Activated T-helper 9 cell treated with anti-CD3 and anti-CD28 coated beads, Interleukin-2, amount 50 U/mL, for 16 hours (primary cell): ENCODE measurements around the gene NCAM1.

Experiments used
- DNase-seq: peaks from one replicate; pipeline ENCODE4 v3.0.0-alpha.2; 2020; ENCODE audit warnings: low read depth

NCAM1 gene

DNA sequence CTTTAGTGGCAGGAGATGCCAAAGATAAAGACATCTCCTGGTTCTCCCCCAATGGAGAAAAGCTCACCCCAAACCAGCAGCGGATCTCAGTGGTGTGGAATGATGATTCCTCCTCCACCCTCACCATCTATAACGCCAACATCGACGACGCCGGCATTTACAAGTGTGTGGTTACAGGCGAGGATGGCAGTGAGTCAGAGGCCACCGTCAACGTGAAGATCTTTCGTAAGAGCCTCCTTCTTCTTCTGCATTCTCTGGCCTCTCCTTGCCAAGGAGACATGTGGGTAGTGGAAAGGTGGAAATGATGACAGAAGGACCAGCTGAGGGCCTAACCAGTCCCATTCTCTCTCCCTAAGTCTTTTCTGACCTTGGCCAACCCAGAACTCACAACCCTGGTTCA lies 243.1 kb downstream of the NCAM1 start:
- no peak for DNase-seq

DNA sequence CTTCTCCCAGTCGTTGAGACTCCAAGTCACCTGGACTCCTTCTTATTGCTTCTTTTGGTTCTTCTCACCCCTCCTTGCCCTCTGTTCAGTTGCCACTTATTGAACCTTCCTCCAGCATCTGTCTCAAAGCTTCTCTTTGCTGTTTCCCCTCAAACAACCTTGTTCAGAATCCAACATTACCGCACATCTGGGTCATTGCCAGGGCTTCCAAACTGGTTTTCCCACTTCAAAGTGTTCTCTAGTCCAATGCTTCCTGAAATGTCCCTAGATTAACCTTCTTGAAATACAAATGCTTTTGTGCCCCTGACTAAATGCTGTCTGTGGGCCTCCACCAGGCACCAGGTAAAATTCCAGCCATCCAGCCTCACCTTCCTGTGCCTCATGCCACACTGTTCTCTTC lies 252.3 kb downstream of the NCAM1 start:
- no peak for DNase-seq

DNA sequence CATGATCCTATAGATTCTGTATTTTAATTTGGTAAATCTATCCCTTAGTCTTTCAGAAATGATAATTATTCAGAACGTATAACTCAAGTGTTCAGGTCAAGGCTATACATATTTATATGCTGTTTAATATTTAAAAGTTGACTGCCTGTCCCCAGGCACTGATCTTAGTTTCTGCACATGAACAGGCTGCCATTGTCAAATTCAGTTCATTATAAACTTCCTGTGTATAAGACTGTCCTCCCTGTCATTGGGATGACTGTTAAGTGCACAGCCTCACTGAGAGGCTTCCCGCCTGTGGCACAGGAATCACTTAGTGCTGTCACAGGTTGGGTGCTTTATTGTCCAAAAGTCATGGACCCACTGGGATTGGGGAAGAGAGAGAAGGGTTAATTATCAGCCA lies 261.0 kb downstream of the NCAM1 start:
- DNase-seq, result no peak

DNA sequence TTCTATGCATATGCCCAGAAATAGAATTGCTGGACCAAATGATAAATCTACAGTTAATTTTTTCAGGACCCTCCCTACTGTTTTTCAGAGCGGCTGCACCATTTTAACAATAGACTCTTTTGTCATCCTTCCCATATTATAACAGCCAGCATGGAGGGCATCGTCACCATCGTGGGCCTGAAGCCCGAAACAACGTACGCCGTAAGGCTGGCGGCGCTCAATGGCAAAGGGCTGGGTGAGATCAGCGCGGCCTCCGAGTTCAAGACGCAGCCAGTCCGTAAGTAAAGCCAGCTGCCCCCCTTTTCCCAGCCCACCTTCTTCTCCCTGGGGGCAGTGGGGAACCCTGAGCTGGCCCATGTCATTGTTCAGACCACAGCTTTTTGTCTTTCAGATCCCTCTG lies 273.7 kb downstream of the NCAM1 start:
- DNase-seq, result no peak

DNA sequence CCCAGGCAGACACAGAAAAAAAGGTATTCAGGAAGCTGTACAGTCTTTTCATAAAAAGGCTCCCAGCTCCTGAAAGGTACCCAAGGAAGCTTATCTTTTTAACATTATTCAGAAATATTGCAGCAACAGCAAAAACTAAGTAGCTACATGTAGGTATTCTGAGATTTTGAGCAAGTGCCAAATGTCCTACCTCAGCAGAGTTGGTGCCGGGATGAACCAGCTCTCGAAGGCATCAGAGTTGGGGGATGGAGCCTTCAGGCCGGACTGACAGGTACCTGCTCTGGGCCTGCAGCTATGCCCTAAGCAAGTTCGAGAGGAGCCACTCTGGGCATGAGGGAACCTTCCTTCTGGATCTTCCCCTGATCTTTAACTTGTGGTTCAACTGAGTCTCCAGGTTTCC lies 276.0 kb downstream of the NCAM1 start:
- DNase-seq, result no peak

DNA sequence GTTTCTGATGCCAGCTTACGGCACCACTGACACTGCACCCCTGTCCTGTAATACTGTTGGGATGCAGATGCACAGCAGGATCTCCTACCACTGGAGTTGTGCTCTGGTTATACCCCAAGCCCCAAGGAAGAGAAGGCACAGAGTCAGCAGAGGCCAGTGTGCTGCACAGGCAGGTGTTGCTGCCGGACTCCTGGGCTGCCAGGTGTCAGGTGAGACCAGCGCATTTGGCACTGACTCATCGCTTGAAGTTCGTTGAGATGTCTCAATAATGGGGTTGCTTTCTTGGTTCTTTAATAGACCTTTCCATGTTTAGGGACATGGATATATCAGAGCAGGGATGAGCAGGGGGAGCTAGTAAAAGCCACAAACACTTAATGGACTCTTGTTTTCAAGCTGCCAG lies 277.5 kb downstream of the NCAM1 start:
- no peak for DNase-seq

DNA sequence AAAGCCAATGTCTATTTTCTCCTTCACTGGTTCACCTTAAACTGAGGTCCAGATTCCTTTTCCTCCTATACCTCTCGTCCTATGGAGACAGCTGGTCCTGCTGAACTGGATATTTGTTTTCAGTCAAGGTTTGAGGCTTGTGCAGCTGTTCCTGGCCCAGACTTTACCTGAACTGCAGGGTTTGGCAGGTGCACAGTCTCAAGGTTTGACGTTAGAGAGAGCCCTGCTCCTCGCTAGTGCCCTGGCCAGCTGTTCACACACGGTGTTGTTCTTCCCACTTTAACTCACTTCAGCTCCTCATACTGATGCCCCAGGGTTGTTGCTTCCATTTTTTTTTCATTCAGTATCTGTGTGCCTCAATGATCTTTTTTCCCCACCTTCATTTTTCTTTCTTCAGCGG lies 279.2 kb downstream of the NCAM1 start:
- DNase-seq, result no peak

DNA sequence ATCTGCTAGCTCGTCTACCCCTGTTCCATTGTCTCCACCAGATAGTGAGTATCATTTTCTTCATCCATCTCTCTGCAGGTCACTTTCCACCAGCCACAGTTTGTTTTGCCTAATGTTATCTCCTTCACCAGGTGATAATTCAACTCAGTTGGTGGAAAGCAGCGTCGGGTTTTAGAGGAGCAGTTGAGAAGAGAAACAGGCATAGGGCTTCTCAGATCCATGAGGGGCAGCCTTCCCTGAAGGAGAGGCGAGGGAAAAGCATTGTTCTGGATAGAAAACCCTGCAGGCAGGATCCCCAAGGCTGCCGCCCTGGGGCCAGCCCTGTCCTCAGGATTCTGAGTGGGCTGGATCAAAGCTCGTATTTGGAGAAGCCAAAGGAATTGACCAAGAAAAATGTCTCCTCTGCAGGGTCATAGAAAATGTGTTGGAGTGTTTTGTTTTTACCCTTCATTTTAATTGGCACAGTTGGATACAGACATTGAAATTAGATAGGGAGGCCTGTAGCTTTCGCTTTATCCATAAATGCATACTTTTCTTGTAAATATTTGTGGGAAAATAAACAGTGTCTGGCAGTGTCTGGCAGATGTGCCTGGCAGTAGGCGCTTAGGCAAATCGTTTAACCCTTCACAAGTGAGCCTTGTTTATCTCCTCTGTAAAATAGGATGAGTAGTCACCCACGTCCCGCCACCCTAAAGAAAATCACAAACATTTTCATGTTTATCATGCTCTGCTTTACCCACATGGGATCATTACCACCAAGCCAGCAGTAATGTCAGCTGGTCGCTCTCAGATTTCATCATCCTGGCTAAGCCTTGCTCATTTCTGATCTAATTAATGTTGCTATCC lies 279.8 kb downstream of the NCAM1 start:
- no peak for DNase-seq

DNA sequence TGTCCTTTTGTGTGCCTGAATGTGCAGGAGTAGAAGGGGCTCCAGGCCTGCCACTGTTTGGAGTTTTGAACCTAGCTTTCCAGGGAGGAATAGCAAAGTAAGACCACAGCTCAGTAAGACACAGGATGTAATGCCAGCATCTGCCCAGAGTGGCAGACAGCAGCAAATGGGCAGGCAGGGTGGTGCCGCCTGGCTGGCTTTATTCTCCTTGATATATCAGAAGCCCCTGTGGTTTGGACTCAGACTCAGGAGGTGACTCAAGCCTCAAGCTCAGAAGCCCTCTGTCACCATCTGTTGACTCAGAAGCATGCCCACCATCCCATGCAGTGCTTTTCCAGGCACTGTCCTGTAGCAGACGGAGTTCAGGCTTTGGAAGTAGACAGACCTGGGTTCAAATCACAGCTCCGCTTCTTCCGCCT lies 280.4 kb downstream of the NCAM1 start:
- no peak for DNase-seq

DNA sequence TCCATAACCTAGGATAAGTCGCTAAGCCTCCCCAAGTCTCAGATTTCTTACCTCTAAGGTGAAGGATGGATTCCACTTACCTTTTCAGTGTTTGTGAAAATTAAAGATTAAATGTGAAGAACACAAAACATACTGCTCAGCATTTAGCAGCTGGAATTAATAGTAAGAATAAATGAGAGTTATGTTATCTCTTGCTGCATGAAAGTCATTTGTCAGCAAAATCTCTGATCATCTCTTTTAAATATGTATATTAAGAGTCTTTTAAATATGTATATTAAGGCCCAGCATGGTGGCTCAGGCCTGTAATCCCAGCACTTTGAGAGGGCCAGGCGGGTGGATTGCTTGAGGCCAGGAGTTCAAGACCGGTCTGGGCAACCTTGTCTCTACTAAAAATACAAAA lies 280.8 kb downstream of the NCAM1 start:
- no peak for DNase-seq

DNA sequence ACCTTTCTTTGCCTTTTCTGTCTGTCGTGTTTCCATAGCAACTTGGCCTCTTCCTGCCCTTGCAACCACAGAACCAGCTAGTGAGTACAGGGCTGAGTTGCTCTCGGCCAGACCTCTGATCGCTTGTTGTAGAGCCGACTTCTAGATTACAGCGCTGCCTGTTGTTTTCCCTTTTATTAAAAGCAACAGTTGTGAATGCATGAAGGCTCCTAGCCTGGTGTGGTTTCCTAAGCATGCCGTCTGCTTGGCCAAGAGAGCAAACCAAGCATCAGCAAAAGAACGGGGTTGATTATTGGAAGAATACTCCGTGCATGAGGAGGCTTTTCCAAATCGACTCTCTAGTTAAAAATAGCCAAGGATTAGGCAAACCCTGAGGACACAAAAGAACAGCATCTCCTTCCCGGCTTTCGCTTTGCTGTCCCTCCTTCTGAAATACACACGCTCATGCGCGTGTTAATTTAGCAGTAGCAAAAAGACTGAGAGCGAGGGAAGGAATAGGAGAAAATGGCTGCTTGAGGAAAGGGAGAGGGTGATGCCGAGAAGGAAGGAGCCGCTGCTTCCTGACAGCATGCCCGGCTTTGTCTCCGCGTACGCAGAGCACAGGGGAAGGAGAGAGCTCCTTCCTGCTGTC lies 281.7 kb downstream of the NCAM1 start:
- DNase-seq, result no peak

DNA sequence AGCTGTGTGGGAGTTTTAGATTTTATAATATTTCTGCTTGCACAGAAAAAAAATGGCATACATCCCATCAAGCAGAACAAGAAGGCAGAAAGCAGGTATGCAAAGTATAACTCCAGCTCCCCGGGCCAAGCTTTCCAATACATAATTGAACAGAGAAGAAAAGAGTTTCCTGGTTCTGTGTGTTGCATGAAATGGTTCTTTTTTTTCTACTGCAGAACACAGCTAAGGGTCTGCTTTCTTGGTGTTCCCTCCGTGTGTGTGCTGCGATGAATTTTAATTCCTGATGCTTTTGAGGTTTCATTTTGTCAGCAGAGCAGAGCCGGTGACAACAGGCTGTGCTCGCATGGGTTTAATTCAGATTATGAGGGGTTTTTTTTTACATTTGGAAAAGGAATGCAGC lies 282.5 kb downstream of the NCAM1 start:
- no peak for DNase-seq

DNA sequence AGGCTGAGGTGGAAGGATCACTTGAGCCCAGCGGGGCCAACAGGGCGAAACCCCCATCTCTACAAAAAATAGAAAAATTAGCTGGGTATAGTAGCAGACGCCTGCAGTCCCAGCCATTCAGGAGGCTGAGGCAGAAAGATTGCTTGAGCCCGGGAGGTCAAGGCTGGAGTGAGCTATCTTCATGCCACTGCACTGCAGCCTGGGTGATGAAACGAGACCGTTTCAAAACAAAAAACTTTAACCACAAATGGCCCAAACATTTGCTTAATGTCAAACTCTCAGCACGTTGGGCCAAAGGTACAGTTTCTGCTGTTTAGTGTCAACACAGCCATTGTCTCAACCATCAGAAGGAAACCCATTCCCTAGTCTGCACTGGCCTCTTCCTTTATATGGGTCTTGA lies 284.0 kb downstream of the NCAM1 start:
- DNase-seq, result no peak

DNA sequence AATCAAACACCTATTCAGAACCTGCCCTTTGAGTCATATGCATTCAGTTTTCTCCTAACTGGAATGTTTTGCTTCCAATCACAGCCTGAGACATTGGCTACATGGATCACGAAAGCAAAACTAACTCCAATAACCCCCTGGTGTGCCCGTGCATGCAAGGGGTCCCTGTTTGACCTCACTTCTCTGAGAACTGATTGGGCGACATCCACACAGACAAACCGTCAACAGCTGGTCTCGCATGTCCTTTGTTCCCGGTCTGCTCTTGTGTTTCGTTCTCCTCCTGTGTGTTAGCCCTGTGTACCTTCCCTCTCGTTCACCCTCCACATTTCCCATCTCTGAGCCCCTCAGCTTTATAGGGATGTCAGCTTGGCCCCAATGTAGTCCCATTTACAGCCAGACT lies 286.0 kb downstream of the NCAM1 start:
- no peak for DNase-seq

DNA sequence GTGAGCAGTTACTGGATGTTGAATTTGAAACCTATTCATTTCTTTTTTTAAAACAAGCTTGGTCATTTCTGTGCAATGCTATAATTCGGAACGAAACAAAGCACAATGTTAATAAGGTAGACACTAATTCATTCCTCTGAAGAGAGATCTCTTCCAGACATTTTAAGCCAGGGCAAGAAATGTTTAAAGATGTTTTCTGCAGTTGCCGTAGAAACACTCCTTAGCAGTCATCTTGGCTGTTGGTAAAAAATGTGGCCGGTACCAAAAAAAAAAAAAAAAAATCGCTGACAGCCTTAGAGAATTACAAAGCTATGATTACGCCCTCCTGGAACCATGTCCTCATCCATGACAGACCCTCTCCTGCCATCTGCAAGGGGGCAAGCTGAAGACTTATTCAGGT lies 286.7 kb downstream of the NCAM1 start:
- DNase-seq, result no peak

DNA sequence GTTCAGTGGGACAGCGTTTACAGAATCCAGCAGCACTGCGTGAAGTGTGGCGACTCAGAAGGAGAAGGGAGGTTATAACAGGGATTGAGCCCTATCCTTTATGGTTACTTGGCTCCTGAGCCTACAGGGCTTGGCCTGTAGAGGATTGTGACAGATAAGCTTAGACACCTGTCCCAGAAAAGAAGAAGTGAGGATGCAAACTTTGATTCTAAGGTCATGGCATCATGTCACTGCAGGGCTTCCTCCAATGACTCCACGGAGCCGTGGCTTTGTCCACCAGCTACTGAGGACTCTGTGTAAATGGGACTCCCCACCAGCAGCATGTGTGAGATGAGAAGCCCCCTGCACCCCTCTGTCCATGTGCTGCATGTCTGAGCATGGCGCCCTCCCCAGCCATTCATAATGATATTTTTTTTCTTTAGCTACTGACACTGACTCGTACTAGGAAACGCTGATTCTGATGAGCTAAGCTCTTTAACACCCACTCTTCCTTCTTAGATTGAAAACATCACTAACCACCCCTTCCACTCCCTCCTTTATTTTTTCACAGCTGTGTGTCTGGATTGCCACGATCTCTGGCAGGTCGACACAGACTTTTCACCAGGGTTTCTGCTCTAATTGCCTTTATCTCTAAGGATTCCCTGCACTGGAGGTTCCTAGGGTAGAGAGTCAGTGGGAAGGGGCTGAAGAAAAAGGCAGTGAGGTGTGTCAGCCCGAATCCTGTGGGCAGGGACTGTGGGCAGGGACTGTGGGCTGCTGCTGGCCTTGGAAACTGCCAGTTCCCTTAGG lies 287.7 kb downstream of the NCAM1 start:
- no peak for DNase-seq

DNA sequence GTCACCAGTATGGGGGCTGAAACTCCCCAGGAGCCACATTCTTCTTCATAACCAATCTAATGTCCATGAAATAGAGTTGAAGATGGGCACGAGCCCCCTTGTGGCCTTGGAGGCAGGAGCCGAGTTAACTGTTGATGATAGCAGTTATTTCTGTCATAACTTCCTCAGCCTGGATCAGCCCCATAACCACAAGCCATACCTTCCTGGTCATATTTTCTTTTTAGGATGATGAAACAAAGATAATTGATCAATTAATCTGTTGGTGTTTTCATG lies 288.2 kb downstream of the NCAM1 start:
- no peak for DNase-seq

DNA sequence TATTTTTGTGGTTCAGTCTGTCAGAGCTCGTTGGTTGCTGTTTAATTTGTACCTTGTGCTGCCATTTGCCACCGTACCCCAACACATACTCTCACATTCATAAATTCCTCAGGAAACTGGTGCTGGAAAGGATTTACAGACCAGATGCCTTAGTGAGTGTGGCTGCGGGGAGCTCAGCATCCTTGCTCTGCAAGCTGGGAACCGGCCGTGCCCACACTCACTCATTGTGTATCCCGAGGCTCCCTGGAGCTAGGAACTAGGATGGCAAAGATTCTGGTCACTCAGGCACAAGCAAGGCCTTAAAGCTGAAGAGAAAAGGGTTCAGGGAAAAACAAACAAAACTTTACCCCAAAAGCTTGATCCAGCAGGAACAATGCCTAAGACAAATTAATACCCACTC lies 288.6 kb downstream of the NCAM1 start:
- DNase-seq, result no peak

DNA sequence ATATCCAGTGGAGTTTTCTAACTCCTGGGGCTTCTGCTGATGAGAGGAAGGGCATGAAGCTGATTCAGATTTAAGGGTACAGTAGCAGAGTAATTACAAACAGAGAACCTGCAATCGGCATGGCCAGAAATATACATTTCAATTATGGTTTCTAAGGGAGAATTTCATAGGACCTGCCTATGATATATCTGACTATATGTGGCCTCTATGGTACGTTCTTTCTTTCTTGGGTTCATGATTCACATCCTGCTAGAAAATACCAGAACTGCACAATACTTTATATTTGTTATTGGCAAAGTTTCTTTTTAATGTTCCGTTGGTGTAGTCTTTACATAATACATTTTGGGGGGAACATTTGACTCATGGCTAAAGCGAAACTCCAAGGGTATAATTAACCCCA lies 290.1 kb downstream of the NCAM1 start:
- DNase-seq, result no peak

DNA sequence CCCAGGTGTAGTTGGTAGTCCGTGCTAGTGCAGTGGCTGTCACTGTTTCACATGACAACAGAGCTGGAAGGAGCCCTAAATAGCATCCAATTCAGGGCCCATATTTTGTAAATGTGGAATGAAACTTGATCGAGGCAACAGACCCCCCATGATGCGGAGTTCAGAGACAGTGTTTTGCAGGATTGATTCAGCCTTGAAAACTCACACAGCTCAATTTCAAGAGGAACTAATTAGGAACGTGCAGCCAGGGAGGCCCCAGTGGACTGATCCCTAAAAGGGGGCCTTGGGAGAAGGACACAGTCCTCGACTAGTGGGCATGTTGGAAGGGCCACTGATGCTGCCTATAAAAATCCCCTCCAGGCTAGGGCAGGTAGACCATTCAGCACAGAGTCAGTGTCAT lies 292.2 kb downstream of the NCAM1 start:
- DNase-seq, result no peak

DNA sequence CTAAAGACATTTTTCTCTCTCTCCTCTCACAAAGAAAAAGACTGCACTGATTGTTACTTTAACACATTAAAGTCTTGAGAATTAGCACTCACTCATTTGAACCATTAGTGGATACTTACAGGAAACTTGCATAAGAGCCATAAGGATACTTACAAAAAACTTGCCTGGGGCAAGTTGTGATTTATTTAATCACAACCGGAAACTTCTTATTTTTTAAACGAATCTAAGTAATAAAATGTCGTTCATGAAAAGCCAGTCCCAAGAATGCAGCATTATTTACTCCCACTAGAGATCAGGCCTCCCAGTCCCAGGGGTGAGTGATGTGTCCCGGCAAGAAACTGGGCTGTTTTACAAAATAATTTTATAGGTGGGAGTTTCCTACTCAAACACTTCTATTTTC lies 293.9 kb downstream of the NCAM1 start:
- DNase-seq, result no peak

DNA sequence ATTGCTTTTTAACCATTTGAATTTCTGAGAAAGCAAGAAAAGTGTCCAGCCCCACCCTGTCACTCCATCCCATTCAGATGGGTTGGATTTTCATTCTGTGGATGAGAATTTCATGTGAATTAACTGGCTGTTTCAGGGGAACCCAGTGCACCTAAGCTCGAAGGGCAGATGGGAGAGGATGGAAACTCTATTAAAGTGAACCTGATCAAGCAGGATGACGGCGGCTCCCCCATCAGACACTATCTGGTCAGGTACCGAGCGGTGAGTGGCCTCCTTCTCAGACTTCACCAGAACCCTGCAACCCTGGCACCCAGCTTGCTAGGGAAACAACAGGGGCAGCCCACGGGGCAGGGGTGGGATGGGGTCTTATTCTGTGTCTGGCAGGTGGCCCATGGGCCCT lies 294.5 kb downstream of the NCAM1 start:
- no peak for DNase-seq

DNA sequence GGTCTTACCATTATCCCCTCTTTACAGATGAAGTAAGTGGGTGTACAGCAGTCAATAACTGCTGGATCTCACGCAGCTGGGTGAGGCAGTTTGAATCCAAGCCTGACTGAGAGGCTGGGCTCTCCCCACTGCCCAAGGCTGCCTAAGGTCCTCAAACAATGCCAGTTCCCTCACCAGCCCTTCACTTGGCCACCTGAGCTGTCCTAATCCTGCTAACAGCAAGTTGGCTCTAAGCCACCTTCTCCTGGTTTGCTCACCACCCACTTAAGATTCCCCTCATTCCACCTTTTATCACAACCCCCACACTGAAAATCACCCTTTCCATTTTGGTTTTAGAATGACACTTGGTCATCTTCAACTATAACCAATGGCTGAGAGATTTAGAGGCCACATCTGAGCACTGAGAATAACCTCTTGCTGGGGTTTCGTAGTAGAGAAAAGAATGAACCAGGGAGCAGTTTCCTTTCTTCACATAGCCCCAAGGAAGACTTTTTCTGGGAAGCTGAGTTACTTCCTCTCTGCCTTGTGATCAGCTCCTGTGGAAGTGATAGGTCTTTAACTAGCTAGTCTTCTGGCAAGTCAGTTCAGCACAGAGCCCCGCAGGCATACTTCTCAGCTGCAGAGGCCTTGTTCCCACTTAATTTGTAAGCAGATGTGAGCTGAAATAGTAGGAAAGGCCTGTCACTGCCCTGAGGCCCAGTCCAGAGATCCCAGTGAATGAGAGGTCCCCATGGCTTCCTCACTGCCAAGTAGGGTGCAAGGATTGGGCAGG lies 295.4 kb downstream of the NCAM1 start:
- no peak for DNase-seq
